ENCODE measurements around the gene CYB561D2. TPM values are rescaled to one million over a fixed set of nuclear protein-coding genes. Genes with fewer than 3 reads are reported as not detected.
"Not testable (repeated sequence)": the region's sequence is repeated elsewhere in the genome, so short reads cannot be mapped to it uniquely, and the experiment has no call there.

CYB561D2 gene
- total RNA-seq, 1 experiment from 2014 or later, result 27.5 TPM

GRCh38 chr3:50303013-50303815 lies 47.4 kb upstream of the CYB561D2 start, which contains the start of gene HYAL1:
Gene HYAL1 (minus strand): TSS chr3:50303574. CDS start chr3:50302956, 618 bp downstream.
- Histone ChIP-seq H3K27me3 (ENCODE audit: control insufficient read depth, insufficient read depth, low read length) (no peaks in the 10 kb centered on the region), H3K36me3 (ENCODE audit: control insufficient read depth, insufficient read depth, low read length) (no peaks in the 10 kb centered on the region), H3K4me1 (ENCODE audit: control insufficient read depth, insufficient read depth, low read length) (peaks cover 3% of the 10 kb centered on the region), H3K4me3 (ENCODE audit: low read depth in 2 of 2, low read length in 2 of 2) (no peak within 1 kb of the TSS), H3K27ac (ENCODE audit: low read length) (no peak within 1 kb of the TSS), H3K9me3 (ENCODE audit: control insufficient read depth, insufficient read depth, low read depth, low read length) (no peaks in the 10 kb centered on the region)
- TF ChIP-seq TCF7L2 (IDR thresholded peaks at IDR 0.05; ENCODE audit: low read depth, low read length), result no peak
- TF ChIP-seq REST (IDR thresholded peaks at IDR 0.05; ENCODE audit: insufficient read depth in 1 of 2, low read depth in 2 of 2, low read length in 1 of 2), result no peak
- TF ChIP-seq SIN3A (IDR thresholded peaks at IDR 0.05; ENCODE audit: borderline replicate concordance, insufficient read depth, low read depth, low read length), result no peak
- TF ChIP-seq CTCF (IDR thresholded peaks at IDR 0.05), result no peak; the same call in 1 of the 2 replicates
- TF ChIP-seq POLR2AphosphoS5 (IDR thresholded peaks at IDR 0.05; ENCODE audit: low read depth, low read length), result no peak
- intact Hi-C loops (cut with micrococcal nuclease; ENCODE audit: unreplicated experiment), result no loop called here
- DNase-seq (ENCODE audit: low read depth, low spot score) (no peak), ATAC-seq (no peak)
- no TSS peak for BruUV-seq (replicated peaks)
- POLR2A ChIA-PET, result no interaction called here
- in situ Hi-C loops (cut with HindIII; ENCODE audit: low pct_unique_long_range_greater_than_20kb, low sequenced_read_pairs), result no loop called here
- CTCF ChIA-PET, result no interaction called here

- TF ChIP-seq TCF7L2 (IDR thresholded peaks at IDR 0.05; ENCODE audit: low read depth, low read length) (no peak), REST (IDR thresholded peaks at IDR 0.05; ENCODE audit: insufficient read depth in 1 of 2, low read depth in 2 of 2, low read length in 1 of 2) (no peak), SIN3A (IDR thresholded peaks at IDR 0.05; ENCODE audit: borderline replicate concordance, insufficient read depth, low read depth, low read length) (no peak), CTCF (IDR thresholded peaks at IDR 0.05) (no peak), POLR2AphosphoS5 (IDR thresholded peaks at IDR 0.05; ENCODE audit: low read depth, low read length) (no peak)
- in situ Hi-C loops (cut with HindIII; ENCODE audit: low pct_unique_long_range_greater_than_20kb, low sequenced_read_pairs), result no loop called here
- POLR2A ChIA-PET, result no interaction called here
- Histone ChIP-seq H3K9me3 (ENCODE audit: control insufficient read depth, insufficient read depth, low read depth, low read length) (no peaks in the 10 kb centered on the region), H3K27me3 (ENCODE audit: control insufficient read depth, insufficient read depth, low read length) (no peaks in the 10 kb centered on the region), H3K4me3 (ENCODE audit: low read depth in 2 of 2, low read length in 2 of 2) (no peak overlapping the region), H3K4me1 (ENCODE audit: control insufficient read depth, insufficient read depth, low read length) (no peaks in the 10 kb centered on the region), H3K27ac (ENCODE audit: low read length) (no peak overlapping the region), H3K36me3 (ENCODE audit: control insufficient read depth, insufficient read depth, low read length) (no peaks in the 10 kb centered on the region)
- intact Hi-C loops (cut with micrococcal nuclease; ENCODE audit: unreplicated experiment), result no loop called here
- DNase-seq (ENCODE audit: low read depth, low spot score), result no peak
- CTCF ChIA-PET, result interaction anchor here (0.6 kb wide), 1 partner anchor 25 kb away, joined by 6 read pairs; no protein-coding TSS in a partner anchor
- no TSS peak for BruUV-seq (replicated peaks)
- no peak for ATAC-seq
Measured at GRCh38 chr3:50304601-50305000, 46.1 kb upstream of the CYB561D2 start.

- H3K27me3 ChIP-seq (ENCODE audit: control insufficient read depth, insufficient read depth, low read length); in situ Hi-C loops (cut with HindIII; ENCODE audit: low pct_unique_long_range_greater_than_20kb, low sequenced_read_pairs); H3K4me3 ChIP-seq (ENCODE audit: low read depth in 2 of 2, low read length in 2 of 2); H3K9me3 ChIP-seq (ENCODE audit: control insufficient read depth, insufficient read depth, low read depth, low read length); ATAC-seq; H3K4me1 ChIP-seq (ENCODE audit: control insufficient read depth, insufficient read depth, low read length); DNase-seq (ENCODE audit: low read depth, low spot score); H3K27ac ChIP-seq (ENCODE audit: low read length); POLR2A ChIA-PET; BruUV-seq (replicated peaks); intact Hi-C loops (cut with micrococcal nuclease; ENCODE audit: unreplicated experiment); H3K36me3 ChIP-seq (ENCODE audit: control insufficient read depth, insufficient read depth, low read length); CTCF ChIA-PET: not testable (repeated sequence)
Measured at GRCh38 chr3:50312041-50312440, 38.6 kb upstream of the CYB561D2 start.
